GM19455 (cell line): ENCODE data around the gene DTNB.
"Not testable (repeated sequence)": the region's sequence is repeated elsewhere in the genome, so short reads cannot be mapped to it uniquely, and the experiment has no call there.

Source experiments
- ATAC-seq: cut with Tn5 transposase; IDR thresholded peaks from one replicate; pipeline ENCODE4 v1.9.1; 2021; ENCODE audit not compliant: unreplicated experiment

The DTNB gene

GRCh38 chr2:25684577-25685473 lies 11.4 kb upstream of the DTNB start:
- ATAC-seq = no peak

GRCh38 chr2:25682082-25682481 lies 8.7 kb upstream of the DTNB start:
- ATAC-seq = no peak

- ATAC-seq = no peak
Observed at GRCh38 chr2:25677877-25678276, 4.5 kb upstream of the DTNB start.

GRCh38 chr2:25674077-25674362 lies 643 bp upstream of the DTNB start:
- ATAC-seq = no peak

GRCh38 chr2:25672494-25673299 lies 680 bp downstream of the DTNB start:
- peak; percentile 61 for ATAC-seq

- ATAC-seq = no peak
Observed at GRCh38 chr2:25671622-25672021, 1.8 kb downstream of the DTNB start.

GRCh38 chr2:25669520-25669919 lies 3.9 kb downstream of the DTNB start:
- ATAC-seq = no peak

- ATAC-seq = no peak
Observed at GRCh38 chr2:25666218-25666617, 7.2 kb downstream of the DTNB start.

- ATAC-seq = not testable (repeated sequence)
Observed at GRCh38 chr2:25665429-25665828, 7.9 kb downstream of the DTNB start.

GRCh38 chr2:25664965-25665307 lies 8.4 kb downstream of the DTNB start:
- no peak for ATAC-seq

GRCh38 chr2:25664183-25664964 lies 9.0 kb downstream of the DTNB start:
- no peak for ATAC-seq

- ATAC-seq = no peak
Observed at GRCh38 chr2:25655316-25655715, 18.1 kb downstream of the DTNB start.

GRCh38 chr2:25654801-25655200 lies 18.6 kb downstream of the DTNB start:
- ATAC-seq = no peak

- ATAC-seq = no peak
Observed at GRCh38 chr2:25651782-25652455, 21.5 kb downstream of the DTNB start.

GRCh38 chr2:25651066-25651465 lies 22.3 kb downstream of the DTNB start:
- ATAC-seq = no peak

GRCh38 chr2:25650256-25650655 lies 23.1 kb downstream of the DTNB start:
- ATAC-seq = no peak

- no peak for ATAC-seq
Observed at GRCh38 chr2:25649786-25650185, 23.6 kb downstream of the DTNB start.

GRCh38 chr2:25642298-25642697 lies 31.1 kb downstream of the DTNB start:
- ATAC-seq = no peak

- no peak for ATAC-seq
Observed at GRCh38 chr2:25639696-25640095, 33.7 kb downstream of the DTNB start.

- no peak for ATAC-seq
Observed at GRCh38 chr2:25639131-25639530, 34.2 kb downstream of the DTNB start.

- ATAC-seq = no peak
Observed at GRCh38 chr2:25635797-25636196, 37.6 kb downstream of the DTNB start.
